Mesenchymal stem cell (in vitro differentiated cells and primary cell): ENCODE data around the gene DDO.
A peak's percentile ranks its signal among the peaks of the same experiment; 100 is the strongest.
"Not testable (repeated sequence)": the region's sequence is repeated elsewhere in the genome, so short reads cannot be mapped to it uniquely, and the experiment has no call there.

Experiments
- DNase-seq: peaks from one replicate; pipeline ENCODE4 v3.0.0-alpha.2; 2013
- H2AFZ ChIP-seq: one replicate; pipeline ENCODE4 v1.6.1; 2013; ENCODE audit warnings: low read depth, mild to moderate bottlenecking, control low read depth, inconsistent platforms, low read length, moderate library complexity
- H2AK5ac ChIP-seq: 2 replicates; pipeline ENCODE4 v1.6.1; 2013; ENCODE audit warnings: low read length, moderate library complexity, mild to moderate bottlenecking, inconsistent platforms; ENCODE audit not compliant: severe bottlenecking
- H2BK120ac ChIP-seq: one replicate; pipeline ENCODE4 v1.6.1; 2013; ENCODE audit warnings: low read depth, mild to moderate bottlenecking, inconsistent platforms, low read length, moderate library complexity
- H2BK12ac ChIP-seq, 2 experiments: one replicate each; pipeline ENCODE4 v1.6.1; 2013; ENCODE audit warnings: inconsistent platforms in 2 of 2, low read length in 2 of 2, mild to moderate bottlenecking in 2 of 2, moderate library complexity in 2 of 2, control low read depth in 1 of 2
- H2BK15ac ChIP-seq: one replicate; pipeline ENCODE4 v1.6.1; 2013; ENCODE audit warnings: mild to moderate bottlenecking, low read depth, inconsistent platforms; ENCODE audit not compliant: poor library complexity, severe bottlenecking
- H2BK5ac ChIP-seq: 2 replicates; pipeline ENCODE4 v1.6.1; 2013; ENCODE audit warnings: low read depth, mild to moderate bottlenecking, low read length, control low read depth, inconsistent platforms; ENCODE audit not compliant: poor library complexity, severe bottlenecking
- H3K14ac ChIP-seq, 2 experiments: one replicate each; pipeline ENCODE4 v1.6.1; 2013; ENCODE audit warnings: inconsistent platforms in 2 of 2, low read length in 2 of 2, control low read depth in 1 of 2, mild to moderate bottlenecking in 1 of 2, moderate library complexity in 1 of 2
- H3K18ac ChIP-seq, 2 experiments: one replicate each; pipeline ENCODE4 v1.6.1; 2013; ENCODE audit warnings: inconsistent platforms in 2 of 2, low read length in 2 of 2, control low read depth in 1 of 2, low read depth in 1 of 2, mild to moderate bottlenecking in 1 of 2
- H3K23ac ChIP-seq, 2 experiments: one replicate each; pipeline ENCODE4 v1.6.1; 2013; ENCODE audit warnings: inconsistent platforms in 2 of 2, low read length in 2 of 2, mild to moderate bottlenecking in 2 of 2, moderate library complexity in 2 of 2, control low read depth in 1 of 2
- H3K27ac ChIP-seq: 2 replicates; pipeline ENCODE4 v1.5.1; 2013; ENCODE audit warnings: mild to moderate bottlenecking, moderate library complexity, low read length, control low read depth, inconsistent platforms; ENCODE audit not compliant: poor library complexity, severe bottlenecking
- H3K27me3 ChIP-seq, 2 experiments: 2 replicates each; pipeline versions ENCODE4 v1.6.1 to v1.7.0; 2013; ENCODE audit warnings: low read length in 2 of 2, mild to moderate bottlenecking in 2 of 2, moderate library complexity in 2 of 2, control low read depth in 1 of 2, inconsistent platforms in 1 of 2; ENCODE audit not compliant: control insufficient read depth in 1 of 2, insufficient read depth in 1 of 2
- H3K36me3 ChIP-seq, 2 experiments: 2 replicates each; pipeline versions ENCODE4 v1.6.1 to v1.7.0; 2013; ENCODE audit warnings: low read length in 2 of 2, control low read depth in 1 of 2, inconsistent platforms in 1 of 2, low read depth in 1 of 2, mild to moderate bottlenecking in 1 of 2; ENCODE audit not compliant: insufficient read depth in 2 of 2, control insufficient read depth in 1 of 2
- H3K4ac ChIP-seq, 2 experiments: one replicate each; pipeline ENCODE4 v1.6.1; 2013; ENCODE audit warnings: inconsistent platforms in 2 of 2, low read length in 2 of 2, mild to moderate bottlenecking in 2 of 2, moderate library complexity in 2 of 2, control low read depth in 1 of 2, low read depth in 1 of 2
- H3K4me1 ChIP-seq: 2 replicates; pipeline ENCODE4 v1.6.1; 2013; ENCODE audit warnings: low read depth, low read length, control low read depth; ENCODE audit not compliant: control insufficient read depth, insufficient read depth
- H3K4me2 ChIP-seq: 2 replicates; pipeline ENCODE4 v1.6.1; 2013; ENCODE audit warnings: low read length, mild to moderate bottlenecking, inconsistent platforms; ENCODE audit not compliant: poor library complexity, severe bottlenecking
- H3K4me3 ChIP-seq, 2 experiments: 2 replicates each; pipeline versions ENCODE4 v1.5.1 to v1.7.0; 2013; ENCODE audit warnings: low read length in 2 of 2, mild to moderate bottlenecking in 2 of 2, control low read depth in 1 of 2, low read depth in 1 of 2; ENCODE audit not compliant: insufficient read depth in 1 of 2
- H3K79me1 ChIP-seq: replicated peaks from 2 replicates; pipeline ENCODE4 v1.6.1; 2013; ENCODE audit warnings: mild to moderate bottlenecking, control low read depth, low read length, inconsistent platforms; ENCODE audit not compliant: poor library complexity, severe bottlenecking
- H3K9ac ChIP-seq: 2 replicates; pipeline ENCODE4 v1.7.0; 2013; ENCODE audit warnings: mild to moderate bottlenecking, low read length, moderate library complexity
- H3K9me3 ChIP-seq: 2 replicates; pipeline ENCODE4 v1.7.0; 2013; ENCODE audit warnings: mild to moderate bottlenecking, low read length; ENCODE audit not compliant: control insufficient read depth
- H4K8ac ChIP-seq: one replicate; pipeline ENCODE4 v1.6.1; 2013; ENCODE audit warnings: inconsistent platforms, mild to moderate bottlenecking, low read length, moderate library complexity
- H4K91ac ChIP-seq: one replicate; pipeline ENCODE4 v1.6.1; 2013; ENCODE audit warnings: mild to moderate bottlenecking, low read length, inconsistent platforms
- WGBS: methylation state at CpG from one replicate; pipeline ENCODE4 v1.1.7; 2013; ENCODE audit warnings: mixed read lengths; 5-methylcytosine and 5-hydroxymethylcytosine counted together

Gene DDO

GRCh38 chr6:110458476-110458875, 43.1 kb upstream of the DDO start:
- no peak overlapping the region for H3K4me2 ChIP-seq
- no peak overlapping the region for H4K8ac ChIP-seq
- H2BK15ac ChIP-seq = no peak overlapping the region
- no peaks in the 10 kb centered on the region for H3K4me1 ChIP-seq
- no peak overlapping the region for H2BK120ac ChIP-seq
- H2BK5ac ChIP-seq = no peak overlapping the region
- H3K4ac ChIP-seq = no peak overlapping the region
- no peak overlapping the region for H2AK5ac ChIP-seq
- no peak overlapping the region for H3K27ac ChIP-seq
- WGBS = 83% methylated on average over 1 of the region's 1 CpG
- no peak overlapping the region for H3K9ac ChIP-seq
- no peak overlapping the region for H3K14ac ChIP-seq
- no peak overlapping the region for H3K4me3 ChIP-seq
- H3K23ac ChIP-seq = no peak overlapping the region
- H2AFZ ChIP-seq = no peak overlapping the region
- no peak overlapping the region for H3K18ac ChIP-seq
- no peak overlapping the region for H4K91ac ChIP-seq
- H3K79me1 ChIP-seq = no peaks in the 10 kb centered on the region
- H3K9me3 ChIP-seq = peaks cover 21% of the 10 kb centered on the region
- no peaks in the 10 kb centered on the region for H3K36me3 ChIP-seq
- peaks cover 0 to 9% of the 10 kb centered on the region in 2 experiments for H3K27me3 ChIP-seq
- no peak overlapping the region for H2BK12ac ChIP-seq
- no peak for DNase-seq

- not testable (repeated sequence) for H3K4me1 ChIP-seq, H2BK12ac ChIP-seq, H2BK15ac ChIP-seq, H3K27ac ChIP-seq, H3K9ac ChIP-seq, H3K36me3 ChIP-seq, H2AK5ac ChIP-seq, H3K79me1 ChIP-seq, H3K23ac ChIP-seq, H3K4me3 ChIP-seq, H2BK5ac ChIP-seq, H2BK120ac ChIP-seq, H4K91ac ChIP-seq, H3K27me3 ChIP-seq, H3K4ac ChIP-seq, H3K4me2 ChIP-seq, H2AFZ ChIP-seq, H3K14ac ChIP-seq, H4K8ac ChIP-seq, H3K18ac ChIP-seq
- H3K9me3 ChIP-seq = peaks cover 15% of the 10 kb centered on the region
- DNase-seq = peak; percentile 9
- 75% methylated on average over 7 of the region's 8 CpGs for WGBS
These were observed 42.3 kb upstream of the DDO start for GRCh38 chr6:110457567-110458175.

GRCh38 chr6:110456694-110457093, 41.3 kb upstream of the DDO start:
- Histone ChIP-seq H3K9ac (no peak overlapping the region), H3K4me2 (no peak overlapping the region), H3K36me3 (no peaks in the 10 kb centered on the region), H2BK15ac (no peak overlapping the region), H2AK5ac (no peak overlapping the region), H2AFZ (no peak overlapping the region), H3K4ac (no peak overlapping the region), H4K91ac (no peak overlapping the region), H3K23ac (no peak overlapping the region), H3K9me3 (peaks cover 9% of the 10 kb centered on the region), H2BK5ac (no peak overlapping the region), H3K4me1 (no peaks in the 10 kb centered on the region), H2BK120ac (no peak overlapping the region), H3K79me1 (no peaks in the 10 kb centered on the region), H3K27ac (no peak overlapping the region), H3K27me3 (peaks cover 0 to 9% of the 10 kb centered on the region in 2 experiments), H4K8ac (no peak overlapping the region), H3K4me3 (no peak overlapping the region), H3K14ac (no peak overlapping the region), H3K18ac (no peak overlapping the region), H2BK12ac (no peak overlapping the region)
- 80% methylated on average over 3 of the region's 3 CpGs for WGBS
- no peak for DNase-seq

- Histone ChIP-seq H3K14ac (no peak overlapping the region), H2BK5ac (no peak overlapping the region), H3K4me2 (no peak overlapping the region), H3K18ac (no peak overlapping the region), H4K91ac (no peak overlapping the region), H2AK5ac (no peak overlapping the region), H3K36me3 (no peaks in the 10 kb centered on the region), H2BK15ac (no peak overlapping the region), H3K9ac (no peak overlapping the region), H3K4me3 (no peak overlapping the region), H3K23ac (no peak overlapping the region), H3K4ac (no peak overlapping the region), H2BK120ac (no peak overlapping the region), H2BK12ac (no peak overlapping the region), H3K27me3 (peaks cover 5 to 14% of the 10 kb centered on the region in 2 experiments), H3K27ac (no peak overlapping the region), H3K4me1 (no peaks in the 10 kb centered on the region), H2AFZ (no peak overlapping the region), H3K9me3 (no peaks in the 10 kb centered on the region), H4K8ac (no peak overlapping the region), H3K79me1 (no peaks in the 10 kb centered on the region)
- DNase-seq = no peak
- WGBS = 85% methylated on average over 4 of the region's 4 CpGs
These were observed 34.1 kb upstream of the DDO start for GRCh38 chr6:110449541-110449895.
